AG04449 (cell line): ENCODE results near the gene TMEM218.

ENCODE experiments used
- CTCF ChIA-PET: fragments of 350-600 bp; formaldehyde crosslinking; extraction: SDS; loops from one replicate; lab custom pipeline; 2021; ENCODE audit warnings: antibody characterized with exemption; lab: Yijun Ruan, JAX
- POLR2A ChIA-PET: fragments of 400-600, 350-600 bp; formaldehyde crosslinking; extraction: SDS; loops from one replicate; lab custom pipeline; 2020; ENCODE audit warnings: antibody characterized with exemption, inconsistent platforms; lab: Yijun Ruan, JAX
- DNase-seq: peaks from one replicate; pipeline ENCODE4 v3.0.0-alpha.2; 2010; ENCODE audit warnings: low read depth, low spot score
- H3K4me3 ChIP-seq: 2 replicates; pipeline ENCODE4 v1.5.1; 2011; ENCODE audit warnings: low read depth, mild to moderate bottlenecking, control low read depth, low read length
- CTCF ChIP-seq: IDR thresholded peaks from one replicate; pipeline ENCODE4 v1.5.1; 2011; ENCODE audit warnings: mild to moderate bottlenecking, moderate library complexity, low read length, control low read depth, inconsistent platforms; ENCODE audit not compliant: insufficient read depth; ENCODE audit errors: missing control alignments

TMEM218 gene

GRCh38 chr11:125155100-125155444 lies 43.6 kb upstream of the TMEM218 start:
- H3K4me3 ChIP-seq: no peak overlapping the region
- POLR2A ChIA-PET: no interaction called here
- CTCF ChIA-PET: interaction anchor here (2.2 to 7.2 kb wide), 2 partner anchors 14 to 193 kb away, joined by 6 to 63 read pairs; no protein-coding TSS in a partner anchor
- no peak for DNase-seq
- no peak for TF ChIP-seq CTCF

GRCh38 chr11:125154378-125155099 lies 43.1 kb upstream of the TMEM218 start:
- CTCF ChIA-PET: interaction anchor here (1.5 to 7.2 kb wide), 3 partner anchors 13 to 193 kb away, joined by 3 to 63 read pairs (median 6); no protein-coding TSS in a partner anchor
- no peak for DNase-seq
- TF ChIP-seq CTCF: no peak
- POLR2A ChIA-PET: no interaction called here
- no peak overlapping the region for H3K4me3 ChIP-seq

- H3K4me3 ChIP-seq: no peak overlapping the region
- ChIA-PET POLR2A (no interaction called here), CTCF (interaction anchor here (1.5 to 7.2 kb wide), 3 partner anchors 13 to 194 kb away, joined by 3 to 63 read pairs (median 6); no protein-coding TSS in a partner anchor)
- no peak for TF ChIP-seq CTCF
- no peak for DNase-seq
Observed at GRCh38 chr11:125153837-125154236, 42.4 kb upstream of the TMEM218 start.

DNA sequence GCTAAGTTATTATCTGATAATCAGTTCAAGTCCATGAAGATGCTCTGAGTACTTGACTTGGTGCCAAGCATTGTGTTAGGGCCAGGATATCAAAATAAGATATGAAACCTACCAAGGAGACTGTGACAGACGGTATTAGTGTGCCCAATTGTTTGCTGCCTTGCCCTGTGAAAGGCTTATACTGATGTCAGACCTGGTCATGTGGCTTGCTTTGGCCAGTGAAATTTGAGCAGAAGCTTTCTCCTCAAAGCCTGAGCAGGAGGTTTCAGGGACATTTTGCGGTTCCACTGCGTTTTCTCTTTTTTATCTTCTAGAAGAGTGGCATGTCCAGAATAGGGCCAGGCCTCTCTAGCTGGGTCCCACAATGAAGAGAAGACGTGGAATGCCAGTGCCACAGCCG lies 37.3 kb upstream of the TMEM218 start:
- ChIA-PET POLR2A (no interaction called here), CTCF (interaction anchor here (1.1 to 7.2 kb wide), 5 partner anchors 7 to 200 kb away, joined by 3 to 63 read pairs (median 6); no protein-coding TSS in a partner anchor)
- no peak for DNase-seq
- H3K4me3 ChIP-seq: no peak overlapping the region
- no peak for TF ChIP-seq CTCF

GRCh38 chr11:125148011-125148410 lies 36.6 kb upstream of the TMEM218 start:
- TF ChIP-seq CTCF: no peak
- ChIA-PET POLR2A (no interaction called here), CTCF (interaction anchor here (1.3 to 7.2 kb wide), 4 partner anchors 7 to 197 kb away, joined by 3 to 63 read pairs (median 9); no protein-coding TSS in a partner anchor)
- DNase-seq: no peak
- no peak overlapping the region for H3K4me3 ChIP-seq

DNA sequence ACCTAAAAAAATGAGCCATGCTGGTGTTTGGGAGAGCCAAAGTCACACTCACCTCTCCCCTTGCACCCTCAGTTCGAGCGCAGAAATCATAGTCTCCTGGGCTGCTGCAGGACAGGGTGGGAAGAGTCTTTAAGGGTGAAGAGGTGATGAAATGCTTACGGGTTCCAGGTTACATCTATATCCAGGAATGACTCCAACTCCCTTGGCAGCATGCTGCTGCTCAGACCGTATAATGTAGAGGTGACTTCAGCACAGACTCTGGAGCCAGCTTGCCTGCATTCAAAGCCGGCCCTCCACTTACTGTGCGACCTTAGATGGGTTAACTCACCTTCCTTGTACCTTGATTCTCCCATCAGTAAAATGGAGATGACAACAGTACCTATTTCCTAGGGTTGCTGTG lies 35.9 kb upstream of the TMEM218 start:
- ChIA-PET CTCF (interaction anchor here (1.6 kb wide), 1 partner anchor 56 kb away, joined by 6 read pairs; no protein-coding TSS in a partner anchor), POLR2A (no interaction called here)
- no peak overlapping the region for H3K4me3 ChIP-seq
- TF ChIP-seq CTCF: no peak
- DNase-seq: no peak
